T-helper 1 cell treated with Interleukin-12 subunit alpha and Interleukin-12 subunit beta and Interleukin-4 antibody, amounts not matched to agents 30 ng/mL and 1 ng/mL, for 36 hours (primary cell): ENCODE measurements around the gene KCNMB3. TPM values are rescaled to one million over a fixed set of nuclear protein-coding genes. Genes with fewer than 3 reads are reported as not detected.
"Not testable (repeated sequence)": the region's sequence is repeated elsewhere in the genome, so short reads cannot be mapped to it uniquely, and the experiment has no call there.

ENCODE experiments used
- intact Hi-C: fragments of 100-400 bp; cut with micrococcal nuclease; formaldehyde crosslinking; loops from one replicate; pipeline ENCODE4 v1.15.1; 2024
- total RNA-seq: library from RNA; stranded (reverse); gene quantifications from 2 replicates; pipeline ENCODE4 v1.2.3, GENCODE V29; 2022

KCNMB3 gene, protein sequence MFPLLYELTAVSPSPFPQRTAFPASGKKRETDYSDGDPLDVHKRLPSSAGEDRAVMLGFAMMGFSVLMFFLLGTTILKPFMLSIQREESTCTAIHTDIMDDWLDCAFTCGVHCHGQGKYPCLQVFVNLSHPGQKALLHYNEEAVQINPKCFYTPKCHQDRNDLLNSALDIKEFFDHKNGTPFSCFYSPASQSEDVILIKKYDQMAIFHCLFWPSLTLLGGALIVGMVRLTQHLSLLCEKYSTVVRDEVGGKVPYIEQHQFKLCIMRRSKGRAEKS
- total RNA-seq: 0.88 and 1.0 TPM in 2 replicates

DNA sequence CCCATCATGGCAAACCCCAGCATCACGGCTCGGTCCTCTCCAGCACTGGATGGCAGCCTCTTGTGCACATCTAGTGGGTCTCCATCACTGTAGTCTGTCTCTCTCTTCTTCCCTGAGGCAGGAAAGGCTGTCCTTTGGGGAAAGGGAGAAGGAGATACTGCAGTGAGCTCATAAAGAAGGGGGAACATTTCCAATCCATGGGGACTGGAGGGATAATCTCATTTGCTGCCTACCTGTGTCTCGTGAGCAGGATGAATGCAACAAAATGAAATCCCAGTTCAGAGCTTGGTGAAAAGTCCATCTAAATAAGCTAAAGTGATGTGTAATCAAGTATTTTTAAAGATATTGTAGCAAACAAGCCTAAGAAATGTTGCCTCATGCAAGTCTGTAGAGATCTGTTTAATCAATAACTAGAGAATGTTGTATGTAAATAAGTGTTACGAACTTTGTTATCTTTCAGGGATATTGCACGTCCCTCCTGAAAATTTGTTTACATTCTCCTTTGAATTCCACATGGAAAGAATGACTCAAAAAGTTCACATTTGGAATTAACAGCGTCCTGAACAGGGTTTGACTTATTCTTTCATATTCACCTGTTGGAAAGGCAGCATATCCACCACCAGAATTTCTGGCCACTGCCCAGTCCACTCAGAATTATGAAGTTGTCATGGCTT, at the start of gene KCNMB3:
Gene KCNMB3 (minus strand): TSS at position 312 of the 674 bp plus-strand sequence. CDS start 124 bp downstream, at position 188.
- intact Hi-C loops: no loop called here

DNA sequence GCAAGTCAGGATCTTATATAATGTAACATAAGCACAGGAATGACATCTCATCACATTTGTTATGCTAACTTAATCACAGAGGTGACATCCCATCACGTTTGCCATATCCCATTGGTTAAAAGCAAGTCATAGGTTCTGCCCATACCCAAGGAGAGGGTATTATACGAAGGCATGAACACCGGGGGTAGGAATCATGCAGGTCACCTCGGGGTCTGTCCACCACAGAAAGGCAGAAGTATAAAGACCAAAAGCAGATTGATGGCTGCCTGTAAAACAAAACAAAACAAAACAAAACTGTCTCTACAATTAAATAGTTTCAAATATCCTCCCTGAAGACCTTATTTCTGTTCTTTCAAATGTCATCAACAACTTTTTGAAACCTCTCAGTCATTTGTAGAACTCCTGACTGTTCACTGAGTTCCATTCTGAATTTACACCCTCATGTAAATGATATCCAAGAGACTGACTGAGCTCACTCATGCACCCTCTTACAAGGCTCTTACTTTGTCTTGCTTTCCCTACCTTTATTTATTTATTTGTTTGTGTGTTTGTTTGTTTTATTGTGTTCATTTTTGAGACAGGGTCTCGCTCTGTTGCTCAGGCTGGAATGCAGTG, 49.2 kb upstream of the KCNMB3 start:
- intact Hi-C loops: no loop called here

DNA sequence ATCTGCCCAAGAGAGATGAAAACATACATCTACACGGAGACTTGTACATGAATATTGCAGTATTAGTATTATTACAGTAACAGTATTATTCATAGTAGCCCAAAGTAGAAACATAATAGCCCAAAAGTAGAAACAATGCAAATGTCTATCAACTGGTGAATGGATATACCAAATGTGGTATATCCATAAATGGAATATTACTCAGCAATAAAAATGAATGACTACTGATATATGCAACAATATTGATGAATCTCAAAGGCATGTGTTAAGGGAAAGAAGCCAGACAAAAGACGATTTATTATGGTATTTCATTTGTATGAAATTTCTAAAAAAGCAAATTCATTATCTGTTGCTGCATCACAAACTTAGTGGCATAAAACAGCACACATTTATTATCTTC, 48.4 kb upstream of the KCNMB3 start:
- intact Hi-C loops: no loop called here

DNA sequence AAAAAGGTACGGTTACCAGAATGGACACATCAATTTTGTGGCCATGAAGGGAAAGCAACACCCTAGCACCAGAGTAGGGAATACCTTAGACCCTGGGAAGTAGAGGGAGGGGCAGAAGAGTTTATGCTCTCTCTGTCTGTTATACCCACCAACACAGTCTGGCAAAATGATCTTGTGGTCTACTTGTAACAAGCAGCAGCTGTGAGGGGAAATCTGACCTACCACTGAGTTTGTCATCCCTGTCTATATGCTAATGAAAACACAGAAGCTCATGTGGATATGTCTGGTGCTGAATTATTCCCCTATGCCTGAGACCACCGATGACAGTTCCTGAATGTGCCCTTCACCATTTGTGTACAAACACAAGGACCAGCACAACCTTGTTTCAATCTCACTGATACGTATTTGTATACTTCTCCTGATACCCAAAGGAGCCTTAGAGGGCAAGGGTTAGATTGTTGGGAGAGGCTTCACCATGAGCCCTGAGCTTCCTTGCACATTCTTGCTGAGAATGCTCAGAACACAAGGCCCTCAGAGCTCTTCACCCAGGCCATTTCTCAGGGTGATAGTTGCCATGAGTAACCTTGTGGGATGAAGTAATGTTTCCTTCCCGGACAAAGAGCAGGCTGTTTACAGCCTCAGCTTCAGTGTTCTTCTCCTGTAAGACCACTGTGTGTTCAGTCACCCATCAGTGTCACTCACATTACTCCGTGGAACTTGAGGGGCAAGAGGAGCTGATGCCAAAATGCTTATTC, 47.2 kb upstream of the KCNMB3 start:
- intact Hi-C loops: no loop called here

DNA sequence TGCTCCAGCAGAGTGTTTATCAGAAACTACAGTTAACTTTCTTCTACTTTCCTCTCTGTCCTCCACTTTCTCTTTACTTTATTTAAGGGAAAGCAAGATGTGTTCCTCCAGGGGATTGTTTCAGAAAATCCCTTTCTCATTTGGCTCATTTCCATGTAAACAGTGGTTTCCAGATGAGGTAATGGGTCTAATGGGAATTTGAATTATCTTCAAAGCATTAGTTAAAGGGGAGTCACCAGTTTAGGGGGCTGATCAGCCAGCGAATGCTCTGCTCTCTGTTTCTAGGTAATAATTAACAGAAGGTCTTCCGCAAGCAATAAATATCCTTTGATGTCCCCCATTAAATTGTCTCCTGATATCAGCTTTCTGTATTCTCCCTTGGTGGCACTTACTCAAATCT, 41.5 kb upstream of the KCNMB3 start:
- intact Hi-C loops: no loop called here

DNA sequence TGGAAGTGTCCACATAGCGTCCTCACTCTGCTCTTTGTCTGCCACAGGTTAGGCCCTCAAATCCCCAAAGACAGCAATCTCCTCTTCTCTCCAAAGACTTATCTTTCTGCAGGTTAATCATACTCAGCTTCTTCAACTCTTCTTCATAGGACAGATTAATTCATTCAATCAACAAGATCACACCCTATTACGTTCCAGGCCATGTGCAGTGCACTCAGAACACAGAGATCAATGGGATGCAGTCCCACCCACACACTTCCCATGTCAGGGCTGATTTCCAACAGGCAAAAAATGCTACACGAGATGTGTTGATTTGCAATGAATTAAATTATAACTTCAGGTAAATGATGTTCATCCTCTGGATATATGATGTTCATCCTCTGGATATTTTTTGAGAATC, 38.4 kb upstream of the KCNMB3 start:
- intact Hi-C loops: no loop called here

DNA sequence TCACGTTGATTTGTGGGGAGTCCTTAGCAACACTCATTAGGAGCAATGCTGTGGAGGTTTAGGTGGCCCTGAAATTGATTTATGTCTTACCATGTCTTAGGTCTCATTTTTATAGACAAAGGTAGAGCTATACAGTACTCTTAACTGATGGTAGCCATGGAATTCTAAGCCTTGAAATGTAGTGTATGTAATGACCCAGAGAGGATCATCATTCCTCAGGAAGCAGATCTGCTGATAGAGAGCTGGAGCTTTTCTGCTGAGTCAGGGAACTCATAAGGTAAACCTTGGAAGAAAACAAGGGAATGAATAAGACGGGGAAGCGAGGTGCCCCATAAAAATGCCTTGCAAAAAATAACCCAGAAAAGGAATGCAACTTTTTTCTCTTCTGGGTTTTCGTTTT, 37.9 kb upstream of the KCNMB3 start:
- intact Hi-C loops: no loop called here

DNA sequence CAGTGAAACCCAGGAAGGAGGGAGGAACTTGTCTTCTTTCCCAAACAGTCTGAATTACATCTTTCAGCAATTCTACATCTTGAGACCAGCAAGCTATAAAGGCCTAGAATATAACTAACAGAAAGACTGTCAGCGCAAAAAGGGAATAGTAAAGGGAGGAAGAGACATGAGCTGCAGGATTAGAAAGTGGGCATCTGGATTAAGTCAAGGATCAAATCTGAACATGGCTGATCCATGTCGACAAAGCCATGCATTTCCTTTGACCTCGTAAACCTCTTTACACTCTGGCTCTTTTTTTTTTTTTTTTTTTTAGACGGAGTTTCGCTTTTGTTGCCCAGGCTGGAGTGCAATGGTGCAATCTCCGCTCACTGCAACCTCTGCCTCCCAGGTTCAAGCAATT, 35.4 kb upstream of the KCNMB3 start:
- intact Hi-C loops: no loop called here

DNA sequence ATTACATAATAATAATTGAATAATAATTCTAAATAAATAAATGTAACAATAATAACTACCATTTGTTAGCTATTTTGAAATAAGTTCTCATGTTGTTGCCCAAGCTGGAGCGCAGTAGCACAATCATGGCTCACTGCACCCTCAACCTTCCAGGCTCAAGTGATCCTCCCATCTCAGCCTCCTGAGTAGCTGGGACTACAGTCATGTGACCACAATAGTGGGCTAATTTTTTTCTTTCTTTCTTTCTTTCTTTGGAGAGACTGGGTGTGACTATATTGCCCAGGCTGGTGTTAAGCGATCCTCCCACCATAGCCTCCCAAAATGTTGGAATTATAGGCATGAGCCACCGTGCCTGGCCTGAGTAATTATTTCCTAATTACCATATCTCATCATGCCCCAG, 30.9 kb upstream of the KCNMB3 start:
- intact Hi-C loops: no loop called here

DNA sequence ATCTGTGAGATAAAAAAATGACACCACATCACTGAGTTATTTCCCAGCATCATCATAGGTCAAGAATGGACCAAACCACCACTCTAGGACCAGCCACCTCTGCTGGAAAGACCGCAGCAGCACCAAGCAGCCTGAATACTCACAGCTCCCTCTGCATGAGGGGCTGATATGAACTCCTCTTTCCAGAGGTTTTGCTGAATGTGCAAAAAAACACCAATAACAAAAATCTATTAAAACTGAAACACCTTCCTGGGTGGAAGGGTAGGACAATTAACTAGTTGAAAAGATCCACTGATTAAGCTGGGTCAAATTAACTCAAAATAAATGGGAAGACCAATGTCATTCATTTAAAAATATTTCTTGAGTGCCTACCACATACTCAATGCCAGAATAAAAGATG, 28.9 kb upstream of the KCNMB3 start:
- intact Hi-C loops: no loop called here

DNA sequence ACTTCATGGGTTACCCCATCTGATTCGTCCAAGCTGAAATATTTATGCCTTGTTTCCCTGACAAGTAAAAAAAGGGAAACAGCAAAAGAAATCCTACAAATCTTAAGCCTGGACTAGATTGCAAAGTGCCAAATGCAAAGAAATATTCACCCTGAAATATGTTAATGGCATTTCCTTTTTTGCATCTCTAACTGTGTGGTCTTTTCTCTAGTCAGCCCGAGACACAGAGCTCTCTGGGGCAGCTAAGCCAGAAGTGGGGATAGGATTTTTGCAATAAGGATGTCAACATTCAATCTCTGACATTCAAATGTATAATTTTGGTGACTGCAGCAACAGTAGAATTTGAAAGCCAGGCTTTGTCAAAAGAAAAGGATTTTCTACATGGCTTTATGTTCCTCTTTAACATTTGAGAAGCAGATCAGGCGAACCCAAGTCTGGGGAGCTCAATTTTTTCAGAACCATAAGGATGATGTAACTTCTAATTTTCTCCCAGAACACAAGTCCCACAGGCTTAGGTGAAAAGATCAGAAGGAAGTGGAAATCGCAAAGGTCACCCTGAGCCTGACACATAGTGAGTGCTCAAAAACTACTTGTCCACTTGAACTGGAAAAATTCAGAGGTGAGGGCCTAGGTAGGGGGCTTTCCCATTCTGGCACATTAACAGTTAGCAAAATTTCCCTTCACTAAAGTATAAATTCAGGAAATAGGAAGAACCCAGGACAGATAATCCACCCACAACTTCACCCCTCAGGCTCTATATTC, 28.2 kb upstream of the KCNMB3 start:
- intact Hi-C loops: no loop called here

DNA sequence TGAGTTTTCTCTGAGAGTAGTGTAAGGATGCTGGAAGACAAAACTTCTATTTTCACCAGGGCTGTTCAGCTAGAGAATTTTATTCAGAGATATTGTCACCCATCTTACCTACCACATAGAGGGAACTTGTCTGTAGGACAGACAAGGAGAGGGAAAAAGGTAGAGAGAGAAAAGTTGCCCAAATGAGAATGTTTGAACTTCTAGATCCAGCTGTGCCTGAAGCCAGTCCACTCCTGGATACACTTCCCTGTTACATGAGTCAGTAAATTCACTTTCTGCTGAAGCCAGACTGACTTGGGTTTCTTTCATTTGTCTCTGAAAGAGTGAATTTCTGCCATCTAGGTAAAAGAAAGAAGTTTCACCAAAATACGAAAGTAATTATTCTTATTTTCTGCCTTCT, 27.2 kb upstream of the KCNMB3 start:
- intact Hi-C loops: no loop called here

DNA sequence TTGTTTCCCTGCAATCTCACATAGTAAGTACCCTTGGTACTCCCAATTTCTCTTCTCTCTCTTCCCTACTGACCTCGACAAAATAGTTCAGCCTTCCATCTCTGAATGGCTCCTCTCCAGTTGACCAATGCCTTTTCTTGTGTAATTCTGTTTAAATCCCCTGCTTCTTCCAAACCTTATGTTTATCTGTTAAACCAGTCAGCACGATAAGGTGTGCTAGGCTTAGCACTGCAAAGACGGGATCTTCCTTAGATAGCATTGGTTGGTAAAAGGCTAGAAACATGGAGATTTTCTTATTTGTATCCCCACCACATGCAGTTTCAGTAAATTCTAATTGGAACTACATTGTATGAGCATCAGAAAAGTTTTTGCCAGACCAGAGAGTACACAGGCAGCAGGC, 25.8 kb upstream of the KCNMB3 start:
- intact Hi-C loops: no loop called here

DNA sequence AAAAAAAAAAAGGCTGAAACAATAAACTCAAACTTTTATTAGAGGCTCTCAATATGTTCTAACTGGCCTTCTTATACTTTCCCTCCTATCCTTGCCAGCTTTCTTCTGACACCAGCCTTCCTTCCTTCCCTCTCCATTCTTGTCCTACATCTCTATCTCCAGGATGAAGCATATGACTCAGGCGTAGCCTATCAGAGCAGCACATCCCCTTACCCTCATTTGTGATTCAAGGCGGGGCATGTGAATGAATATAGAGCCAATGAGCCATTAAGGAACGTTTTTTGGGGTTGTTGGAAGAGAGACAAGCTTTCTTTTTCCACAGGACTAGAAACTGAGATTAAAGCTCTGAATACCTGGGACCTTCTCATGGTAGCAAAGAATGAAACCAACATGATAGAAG, 25.1 kb upstream of the KCNMB3 start:
- intact Hi-C loops: no loop called here

DNA sequence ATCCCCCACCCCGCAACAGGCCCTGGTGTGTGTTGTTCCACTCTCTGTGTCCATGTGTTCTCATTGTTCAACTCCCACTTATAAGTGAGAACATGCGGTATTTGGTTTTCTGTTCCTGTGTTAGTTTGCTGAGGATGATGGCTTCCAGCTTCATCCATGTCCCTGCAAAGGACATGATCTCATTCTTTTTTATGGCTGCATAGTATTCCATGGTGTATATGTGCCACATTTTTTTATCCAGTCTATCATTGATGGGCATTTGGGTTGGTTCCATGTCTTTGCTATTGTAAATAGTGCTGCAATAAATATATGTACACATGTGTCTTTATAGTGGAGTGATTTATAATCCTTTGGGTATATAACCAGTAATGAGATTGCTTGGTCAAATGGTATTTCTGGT, 23.5 kb upstream of the KCNMB3 start:
- intact Hi-C loops: not testable (repeated sequence)

DNA sequence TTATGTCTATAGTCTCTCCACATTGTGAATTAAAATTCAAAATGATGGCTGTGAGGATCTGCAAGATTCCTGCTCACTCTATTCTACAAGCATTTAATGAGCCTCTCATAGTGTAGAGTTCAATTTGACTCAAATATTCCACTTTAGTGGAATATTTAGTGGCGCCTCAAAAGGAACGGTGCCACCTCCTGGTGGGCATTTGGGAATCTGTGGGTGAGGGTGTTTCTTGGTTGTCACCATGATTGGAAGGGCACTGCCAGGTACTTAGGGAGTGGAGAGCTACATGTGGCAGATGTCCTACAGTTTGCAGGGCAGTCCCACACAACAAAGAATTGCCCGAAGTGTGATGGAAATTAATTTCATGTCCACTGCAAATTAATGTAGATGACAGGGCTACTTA, 21.5 kb upstream of the KCNMB3 start:
- intact Hi-C loops: no loop called here

DNA sequence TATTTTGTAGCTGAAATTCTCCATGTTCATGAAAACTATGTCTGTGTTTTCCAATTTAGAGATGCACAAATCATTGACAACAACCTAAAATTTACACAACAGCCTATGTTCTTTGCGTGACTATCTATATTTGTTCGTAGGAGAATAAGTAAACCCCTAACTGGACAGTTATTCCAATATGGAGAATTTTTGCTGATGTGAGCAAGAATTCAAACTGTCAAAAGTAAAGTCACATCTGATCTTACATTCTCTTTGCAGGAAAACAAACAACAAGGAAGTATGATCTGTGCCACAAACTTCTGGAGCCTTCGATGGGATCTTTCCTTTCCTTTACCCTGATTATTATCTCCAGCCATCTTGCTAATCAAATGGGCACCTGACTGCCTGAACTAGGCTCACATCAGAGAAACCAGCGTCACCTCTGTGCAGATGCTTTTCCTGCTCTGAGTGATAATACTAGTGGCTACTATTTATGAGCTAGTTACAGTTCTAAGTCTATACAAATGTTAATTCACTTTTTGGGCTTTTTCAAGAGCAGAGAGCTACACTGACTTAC, 18.3 kb upstream of the KCNMB3 start:
- intact Hi-C loops: no loop called here

DNA sequence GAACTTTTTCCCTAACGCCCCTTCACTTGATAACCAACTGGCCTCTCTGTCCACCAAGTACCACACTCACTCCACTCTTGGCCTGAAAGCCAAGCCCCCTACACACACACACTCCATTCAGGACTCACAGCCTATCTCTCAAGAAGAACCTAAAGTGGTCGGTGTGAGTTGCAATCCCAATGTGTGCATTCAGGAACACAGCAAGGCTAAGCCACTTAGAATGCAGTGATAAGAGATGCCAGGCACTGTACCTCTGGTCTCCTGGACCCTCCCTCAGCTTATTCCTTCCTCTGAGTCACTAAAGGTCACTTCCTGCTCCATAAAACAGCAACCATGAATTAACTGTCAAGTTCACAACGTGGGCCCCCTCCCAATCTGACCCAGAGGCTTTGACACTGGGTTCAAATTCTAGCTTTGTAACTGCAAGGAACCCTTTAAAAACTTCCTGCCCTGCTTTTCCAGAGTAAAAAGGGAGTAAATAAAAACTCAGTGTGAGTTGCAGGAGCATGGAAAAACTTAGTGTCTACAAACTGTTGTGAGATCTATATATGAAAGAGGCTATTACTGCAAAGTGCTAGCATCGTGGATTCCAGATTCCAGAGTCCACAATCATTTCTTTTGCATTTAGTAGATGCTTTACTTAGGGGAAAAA, 17.6 kb upstream of the KCNMB3 start:
- intact Hi-C loops: no loop called here

DNA sequence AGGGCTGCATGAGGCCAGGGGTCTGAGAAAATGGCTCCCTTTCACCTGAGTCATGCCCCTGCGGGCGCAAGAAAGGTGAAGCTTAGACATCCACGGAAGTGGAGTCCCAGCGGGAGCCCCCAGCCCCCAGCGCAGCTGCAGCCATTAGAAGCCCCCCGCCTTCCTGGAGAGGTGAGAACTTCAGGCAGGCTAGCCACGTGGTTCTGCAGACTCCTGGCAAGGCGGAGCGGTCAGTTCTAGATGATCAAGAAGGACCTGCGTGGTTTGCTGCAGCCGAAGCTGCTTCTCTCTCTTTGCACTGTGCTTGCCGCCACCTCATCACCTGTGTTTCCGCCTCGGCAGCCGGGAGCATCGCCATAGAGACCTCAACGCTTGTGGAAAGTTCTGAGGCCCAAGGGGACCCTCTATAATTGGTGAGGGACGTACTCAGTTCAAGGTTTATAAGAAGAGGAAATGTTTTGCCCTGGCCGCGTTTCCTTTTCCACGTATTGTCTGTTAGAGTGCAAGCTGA, 15.8 kb upstream of the KCNMB3 start:
- intact Hi-C loops: no loop called here

DNA sequence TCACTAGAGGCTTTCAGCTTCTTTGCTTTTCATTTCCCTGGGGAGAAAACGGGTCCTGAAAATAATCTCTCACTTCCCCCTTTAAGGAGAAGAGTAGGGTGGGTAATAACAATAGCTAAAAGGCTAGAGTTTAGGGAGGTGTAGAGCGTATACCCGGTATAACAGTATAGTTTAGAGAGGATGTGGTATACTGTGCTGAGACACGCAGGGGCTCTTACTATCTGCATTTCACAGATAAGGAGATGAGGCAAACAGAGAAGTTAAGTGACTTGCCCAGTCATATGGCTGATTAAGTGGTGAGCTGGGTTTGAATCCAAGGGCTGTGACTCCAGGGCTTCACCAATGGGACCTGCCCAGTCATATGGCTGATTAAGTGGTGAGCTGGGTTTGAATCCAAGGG, 15.0 kb upstream of the KCNMB3 start:
- intact Hi-C loops: no loop called here
